HepG2 (cell line): ENCODE results near the gene CAPG. TPM values are rescaled to one million over a fixed set of nuclear protein-coding genes. Genes with fewer than 3 reads are reported as not detected.

Experiments used
- ATAC-seq: fragments of 200-7000 bp; cut with Tn5 transposase; 3 replicates; pipeline ENCODE4 v1.9.1; 2020; ENCODE audit warnings: mild to moderate bottlenecking, moderate library complexity
- BruUV-seq: library from RNA; stranded (reverse); fragments of 400-500 nt; replicated peaks from 2 replicates; lab custom pipeline; 2021; lab: Mats Ljungman, UMichigan
- CTCF ChIA-PET: fragments of 300-600 bp; formaldehyde crosslinking; extraction: SDS; loops from one replicate; lab custom pipeline; 2021; ENCODE audit warnings: low total read pairs, inconsistent platforms, low intra/inter-chr PET ratio; lab: Yijun Ruan, JAX
- POLR2A ChIA-PET: fragments of 350-600 bp; sonication (Branson Sonifier 250); formaldehyde crosslinking; loops from one replicate; lab custom pipeline; 2020; ENCODE audit warnings: antibody characterized with exemption, inconsistent platforms; lab: Yijun Ruan, JAX
- DNase-seq: peaks from one replicate; pipeline ENCODE4 v3.0.0-alpha.2; 2015; ENCODE audit warnings: low spot score
- FAIRE-seq: peaks from 3 replicates; lab custom pipeline; 2011; peaks lifted over from hg19 to GRCh38; lab: Jason Lieb, UNC
- H2AFZ ChIP-seq: one replicate; pipeline ENCODE4 v1.6.1; 2011; ENCODE audit warnings: low read length, inconsistent platforms
- H3K27ac ChIP-seq: fragments of 300-600 bp; 3 replicates; pipeline ENCODE4 v1.8.0; 2011; ENCODE audit warnings: mixed run types, mild to moderate bottlenecking, mixed read lengths, low read length, inconsistent platforms; ENCODE audit not compliant: insufficient read depth; ENCODE audit errors: extremely low read length
- H3K27me3 ChIP-seq, 2 experiments: fragments of 200-600 bp in 1 of 2; 2 replicates in 1 of 2; 3 replicates in 1 of 2; pipeline versions ENCODE4 v1.6.0 to v1.8.0; 2011; ENCODE audit warnings: low read length in 2 of 2, mild to moderate bottlenecking in 2 of 2, moderate library complexity in 2 of 2, inconsistent platforms in 1 of 2; ENCODE audit not compliant: insufficient read depth in 2 of 2, control insufficient read depth in 1 of 2
- H3K36me3 ChIP-seq, 2 experiments: fragments of 200-600 bp in 1 of 2; replicated peaks in 1 of 2; 2 replicates in 1 of 2; 3 replicates in 1 of 2; pipeline versions ENCODE4 v1.5.1 to v1.8.0; 2011; ENCODE audit warnings: low read length in 2 of 2, inconsistent platforms in 1 of 2; ENCODE audit not compliant: insufficient read depth in 2 of 2, control insufficient read depth in 1 of 2
- H3K4me1 ChIP-seq: 2 replicates; pipeline ENCODE4 v1.5.1; 2012; ENCODE audit warnings: low read length, inconsistent platforms; ENCODE audit not compliant: insufficient read depth
- H3K4me2 ChIP-seq: 2 replicates; pipeline ENCODE4 v1.6.0; 2011; ENCODE audit warnings: low read depth, low read length, inconsistent platforms
- H3K4me3 ChIP-seq, 3 experiments: fragments of 200-600 bp in 1 of 3; sonication (generic), shearing (Covaris generic) in 1 of 3; replicated peaks in 1 of 3; 2 replicates each; pipeline ENCODE4 v1.5.1; 2011 to 2016; ENCODE audit warnings: low read length in 3 of 3, inconsistent platforms in 2 of 3, low read depth in 2 of 3, mild to moderate bottlenecking in 2 of 3, control low read depth in 1 of 3, mixed read lengths in 1 of 3; ENCODE audit not compliant: insufficient read depth in 1 of 3
- H3K79me2 ChIP-seq: one replicate; pipeline ENCODE4 v1.6.1; 2011; ENCODE audit warnings: low read length, inconsistent platforms; ENCODE audit not compliant: insufficient read depth
- H3K9ac ChIP-seq: 2 replicates; pipeline ENCODE4 v1.6.0; 2011; ENCODE audit warnings: mild to moderate bottlenecking, low read depth, low read length, inconsistent platforms; ENCODE audit not compliant: insufficient read depth
- H3K9me3 ChIP-seq: 2 replicates; pipeline ENCODE4 v1.5.1; 2012; ENCODE audit warnings: mild to moderate bottlenecking, low read length
- H4K20me1 ChIP-seq: 2 replicates; pipeline ENCODE4 v1.6.0; 2011; ENCODE audit warnings: inconsistent platforms, mild to moderate bottlenecking, low read length, moderate library complexity; ENCODE audit not compliant: insufficient read depth
- BRD4 ChIP-seq: sonication (generic); formaldehyde crosslinking; IDR thresholded peaks from 2 replicates; pipeline ENCODE4 v1.4.0; 2020; ENCODE audit warnings: missing genetic modification reagents
- FIP1L1 ChIP-seq: fragments of 200-400 bp; formaldehyde crosslinking; IDR thresholded peaks from 2 replicates; pipeline ENCODE4 v1.6.1; 2018; ENCODE audit warnings: low read depth, mild to moderate bottlenecking, low read length, moderate library complexity, borderline replicate concordance; ENCODE audit not compliant: insufficient read depth
- FOXK1 ChIP-seq: sonication (generic); formaldehyde crosslinking; IDR thresholded peaks from 2 replicates; pipeline ENCODE4 v1.4.0; 2020; ENCODE audit warnings: low read depth, missing genetic modification reagents, borderline replicate concordance
- KDM3A ChIP-seq: IDR thresholded peaks from 2 replicates; pipeline ENCODE4 v1.6.1; 2018; ENCODE audit warnings: low read depth, missing compliant biosample characterization
- KDM6A ChIP-seq: IDR thresholded peaks from 2 replicates; pipeline ENCODE4 v1.6.1; 2016; ENCODE audit warnings: low read depth
- TAF15 ChIP-seq: fragments of 200-400 bp; formaldehyde crosslinking; IDR thresholded peaks from one replicate; pipeline ENCODE4 v1.6.1; 2018; ENCODE audit warnings: mild to moderate bottlenecking, low read depth, low read length; ENCODE audit not compliant: poor library complexity, severe bottlenecking
- TBL1XR1 ChIP-seq: fragments of 150-350 bp; IDR thresholded peaks from 2 replicates; pipeline ENCODE4 v1.6.1; 2014; ENCODE audit warnings: borderline replicate concordance, low read length; ENCODE audit not compliant: partially characterized antibody
- ZBTB20 ChIP-seq: sonication (generic); formaldehyde crosslinking; IDR thresholded peaks from 2 replicates; pipeline ENCODE4 v1.8.1; 2023; ENCODE audit warnings: missing genetic modification reagents, low read depth, mild to moderate bottlenecking, borderline replicate concordance
- ZBTB38 ChIP-seq: sonication (generic); formaldehyde crosslinking; IDR thresholded peaks from 2 replicates; pipeline ENCODE4 v1.5.1; 2020; ENCODE audit warnings: mild to moderate bottlenecking, missing genetic modification reagents
- ZBTB42 ChIP-seq: sonication (generic); formaldehyde crosslinking; IDR thresholded peaks from 2 replicates; pipeline ENCODE4 v1.5.0; 2020; ENCODE audit warnings: mild to moderate bottlenecking, missing genetic modification reagents
- ZKSCAN5 ChIP-seq: sonication (generic); formaldehyde crosslinking; IDR thresholded peaks from 2 replicates; pipeline ENCODE4 v1.5.1; 2020; ENCODE audit warnings: mild to moderate bottlenecking, missing genetic modification reagents
- ZNF101 ChIP-seq: sonication (generic); formaldehyde crosslinking; IDR thresholded peaks from 2 replicates; pipeline ENCODE4 v1.4.0; 2020; ENCODE audit warnings: mild to moderate bottlenecking, low read depth, missing genetic modification reagents, borderline replicate concordance
- ZNF263 ChIP-seq: sonication (generic); formaldehyde crosslinking; IDR thresholded peaks from 2 replicates; pipeline ENCODE4 v1.4.0; 2020; ENCODE audit warnings: missing genetic modification reagents
- ZNF282 ChIP-seq: fragments of 450-650 bp; IDR thresholded peaks from 2 replicates; pipeline ENCODE4 v1.6.1; 2018; ENCODE audit not compliant: partially characterized antibody
- ZNF3 ChIP-seq: IDR thresholded peaks from 2 replicates; pipeline ENCODE4 v1.7.0; 2017; ENCODE audit warnings: inconsistent platforms
- ZNF362 ChIP-seq: sonication (generic); formaldehyde crosslinking; IDR thresholded peaks from 2 replicates; pipeline ENCODE4 v1.4.0; 2020; ENCODE audit warnings: missing genetic modification reagents, mild to moderate bottlenecking, borderline replicate concordance
- ZNF567 ChIP-seq: sonication (generic); formaldehyde crosslinking; IDR thresholded peaks from 2 replicates; pipeline ENCODE4 v1.8.1; 2023; ENCODE audit warnings: mild to moderate bottlenecking, missing genetic modification reagents, borderline replicate concordance
- ZNF577 ChIP-seq: sonication (generic); formaldehyde crosslinking; IDR thresholded peaks from 2 replicates; pipeline ENCODE4 v1.4.0; 2020; ENCODE audit warnings: mild to moderate bottlenecking, low read depth, missing genetic modification reagents, borderline replicate concordance
- ZNF678 ChIP-seq: sonication (generic); formaldehyde crosslinking; IDR thresholded peaks from 2 replicates; pipeline ENCODE4 v1.4.0; 2020; ENCODE audit warnings: mild to moderate bottlenecking, missing genetic modification reagents
- ZNF775 ChIP-seq: sonication (generic); formaldehyde crosslinking; IDR thresholded peaks from 2 replicates; pipeline ENCODE4 v1.4.0; 2020; ENCODE audit warnings: missing genetic modification reagents, mild to moderate bottlenecking, moderate library complexity, borderline replicate concordance
- WGBS: methylation state at CpG from one replicate; pipeline ENCODE4 v1.1.6; 2017; ENCODE audit warnings: low lambda C conversion rate; 5-methylcytosine and 5-hydroxymethylcytosine counted together
- in situ Hi-C: cut with HindIII; loops from 2 replicates; pipeline ENCODE4 v1.10.0; 2017; ENCODE audit warnings: low pct_unique_long_range_greater_than_20kb; ENCODE audit not compliant: extremely low pct_ligation_motif_present
- intact Hi-C: fragments of 100-400 bp; cut with micrococcal nuclease; formaldehyde crosslinking; loops from one replicate; pipeline ENCODE4 v1.10.0; 2022; ENCODE audit not compliant: unreplicated experiment
- polyA plus RNA-seq, 8 experiments: library from polyadenylated mRNA; depleted of rRNA in 3 of 8; stranded (reverse) in 7 of 8; unstranded in 1 of 8; fragments of >200 nt; fragmentation: Illumina TruSeq in 4 of 8; extraction: Trizol in 4 of 8; gene quantifications; 2 replicates each; pipeline versions ENCODE4 v1.2.1 to v1.2.3, GENCODE V29; 2011 to 2016; ENCODE audit warnings: low read depth in 4 of 8, missing spikeins in 1 of 8, mixed read lengths in 1 of 8; ENCODE audit not compliant: insufficient read depth in 1 of 8
- total RNA-seq, 5 experiments: library from RNA; depleted of rRNA; stranded (reverse); fragments of >200 nt; fragmentation: Illumina TruSeq; extraction: Trizol; gene quantifications; 2 replicates each; pipeline ENCODE4 v1.2.3, GENCODE V29; 2016; ENCODE audit warnings: low read depth in 1 of 5

CAPG gene
- total and polyA plus RNA-seq, 2 of the 13 experiments (the other 11 are each of a cell fraction or from before 2014, with no cell fraction given) = 12.7 to 18.2 TPM

- intact Hi-C loops = loop anchor here (1.0 kb wide), 1 partner anchor 93 kb away; no protein-coding TSS in a partner anchor
- Histone ChIP-seq H3K4me1 (peaks cover 79% of the 10 kb centered on the region), H3K4me2 (peak within 1 kb of the TSS; percentile 97), H3K27ac (peak within 1 kb of the TSS; percentile 83), H3K4me3 (peak within 1 kb of the TSS; percentile 80 to 97 (median 91)), H3K79me2 (peaks cover 4% of the 10 kb centered on the region), H2AFZ (peak within 1 kb of the TSS; percentile 92), H4K20me1 (no peaks in the 10 kb centered on the region), H3K9me3 (no peaks in the 10 kb centered on the region), H3K36me3 (no peaks in the 10 kb centered on the region), H3K27me3 (no peaks in the 10 kb centered on the region), H3K9ac (peak within 1 kb of the TSS; percentile 92)
- DNase-seq (peak; percentile 86), FAIRE-seq (no peak), ATAC-seq (peak; percentile 71)
- 17% methylated on average over 25 of the region's 57 CpGs for WGBS
- POLR2A ChIA-PET = interaction anchor here (1.0 to 5.7 kb wide), 36 partner anchors 7 to 688 kb away, joined by 3 to 363 read pairs (median 8); partner anchors contain the start of genes C2orf68, ELMOD3, GGCX and MAT2A
- no TSS peak for BruUV-seq
- in situ Hi-C loops = no loop called here
- CTCF ChIA-PET = no interaction called here
- TF ChIP-seq ZNF567 (peak; percentile 53; the same call in 1 of the 2 replicates), ZBTB20 (CRISPR knock-in tag) (peak; percentile 78; the same call in 1 of the 2 replicates), ZKSCAN5 (CRISPR knock-in tag) (no peak), ZBTB42 (CRISPR knock-in tag) (no peak), ZNF101 (CRISPR knock-in tag) (0 out of 2 replicates have a peak, but pooled peaks have one; percentile 24), KDM6A (CRISPR knock-in tag) (no peak), ZNF678 (CRISPR knock-in tag) (peak; percentile 65), ZNF775 (no peak), ZNF577 (CRISPR knock-in tag) (no peak), KDM3A (CRISPR knock-in tag) (peak; percentile 87), ZBTB38 (CRISPR knock-in tag) (peak; percentile 94), FOXK1 (CRISPR knock-in tag) (peak; percentile 56), BRD4 (CRISPR knock-in tag) (peak; percentile 36; the same call in 1 of the 2 replicates), TBL1XR1 (peak; percentile 61), ZNF263 (peak; percentile 79), TAF15 (no peak), ZNF362 (CRISPR knock-in tag) (0 out of 2 replicates have a peak, but pooled peaks have one; percentile 46), ZNF282 (no peak), FIP1L1 (no peak; the same call in 1 of the 2 replicates), ZNF3 (no peak)
Measured at GRCh38 chr2:85418132-85419008, 8.2 kb upstream of the CAPG start, which contains the start of gene SH2D6. Gene SH2D6 (plus strand): TSS chr2:85418714. CDS start chr2:85429466, 10,752 bp downstream.
